HEK293 (cell line): Measurements from ENCODE around the gene SLU7.

Source experiments
- CTCF ChIA-PET: fragments of 350-600 bp; formaldehyde crosslinking; extraction: SDS; loops from one replicate; lab custom pipeline; 2021; ENCODE audit warnings: antibody characterized with exemption; lab: Yijun Ruan, JAX
- POLR2A ChIA-PET: fragments of 300-600 bp; formaldehyde crosslinking; extraction: SDS; loops from one replicate; lab custom pipeline; 2020; ENCODE audit warnings: antibody characterized with exemption, inconsistent platforms; lab: Yijun Ruan, JAX
- H3K27ac ChIP-seq: fragments of 200-500 bp; sonication (Bioruptor generic); 2 replicates; pipeline ENCODE4 v1.5.1; 2014; ENCODE audit warnings: low read depth, low read length, control low read depth, inconsistent platforms; ENCODE audit errors: extremely low read depth
- H3K36me3 ChIP-seq, 2 experiments: fragments of 200-500 bp in 1 of 2; sonication (Bioruptor generic) in 1 of 2; 1 replicate in 1 of 2; 2 replicates in 1 of 2; pipeline ENCODE4 v1.5.1; 2014 to 2017; ENCODE audit warnings: inconsistent platforms in 2 of 2, low read length in 2 of 2; ENCODE audit not compliant: control insufficient read depth in 2 of 2, insufficient read depth in 1 of 2
- H3K4me1 ChIP-seq: fragments of 200-500 bp; sonication (Bioruptor generic); 2 replicates; pipeline ENCODE4 v1.5.1; 2014; ENCODE audit warnings: mild to moderate bottlenecking, low read length, inconsistent platforms; ENCODE audit not compliant: control insufficient read depth, insufficient read depth
- H3K4me3 ChIP-seq: 2 replicates; pipeline ENCODE4 v1.5.1; 2011; ENCODE audit warnings: low read depth, mild to moderate bottlenecking, control low read depth, low read length, moderate library complexity
- H3K9me3 ChIP-seq: fragments of 200-500 bp; sonication (Bioruptor generic); 2 replicates; pipeline ENCODE4 v1.5.1; 2014; ENCODE audit warnings: low read depth, low read length, inconsistent platforms; ENCODE audit not compliant: control insufficient read depth, insufficient read depth
- ELK4 ChIP-seq: IDR thresholded peaks from 2 replicates; pipeline ENCODE4 v1.6.1; 2011; ENCODE audit warnings: mild to moderate bottlenecking, low read depth, low read length, borderline replicate concordance
- GLI2 ChIP-seq: fragments of 450-650 bp; formaldehyde crosslinking; IDR thresholded peaks from 2 replicates; pipeline ENCODE4; 2017; ENCODE audit warnings: missing biosample characterization, missing genetic modification characterization, low read depth, borderline replicate concordance
- KLF17 ChIP-seq: fragments of 450-650 bp; formaldehyde crosslinking; IDR thresholded peaks from 2 replicates; pipeline ENCODE4 v1.5.1; 2016; ENCODE audit warnings: missing biosample characterization, missing genetic modification characterization
- MZF1 ChIP-seq: fragments of 450-650 bp; formaldehyde crosslinking; IDR thresholded peaks from 2 replicates; pipeline ENCODE4 v1.5.1; 2017; ENCODE audit warnings: missing biosample characterization, missing genetic modification characterization, borderline replicate concordance
- REPIN1 ChIP-seq: fragments of 450-650 bp; formaldehyde crosslinking; IDR thresholded peaks from 2 replicates; pipeline ENCODE4 v1.5.1; 2017; ENCODE audit warnings: missing biosample characterization, missing genetic modification characterization, low read depth
- SETDB1 ChIP-seq: IDR thresholded peaks from one replicate; pipeline ENCODE4 v1.6.1; 2017; ENCODE audit warnings: mild to moderate bottlenecking, low read length, moderate library complexity, mixed read lengths; ENCODE audit not compliant: insufficient read length
- TRIM28 ChIP-seq: IDR thresholded peaks from 2 replicates; pipeline ENCODE4 v1.6.1; 2011; ENCODE audit warnings: low read length, control low read depth, borderline replicate concordance
- ZNF157 ChIP-seq: fragments of 450-650 bp; formaldehyde crosslinking; IDR thresholded peaks from 2 replicates; pipeline ENCODE4 v1.5.1; 2016; ENCODE audit warnings: missing biosample characterization, missing genetic modification characterization
- ZNF292 ChIP-seq: fragments of 450-650 bp; formaldehyde crosslinking; IDR thresholded peaks from 2 replicates; pipeline ENCODE4 v1.5.1; 2016; ENCODE audit warnings: low read depth, missing biosample characterization, missing genetic modification characterization, borderline replicate concordance
- ZNF510 ChIP-seq: fragments of 450-650 bp; formaldehyde crosslinking; IDR thresholded peaks from 2 replicates; pipeline ENCODE4 v1.5.1; 2018; ENCODE audit warnings: mild to moderate bottlenecking, missing genetic modification characterization, missing biosample characterization; ENCODE audit not compliant: insufficient replicate concordance
- ZNF529 ChIP-seq: fragments of 450-650 bp; formaldehyde crosslinking; IDR thresholded peaks from 2 replicates; pipeline ENCODE4 v1.5.1; 2017; ENCODE audit warnings: missing genetic modification characterization, missing biosample characterization; ENCODE audit not compliant: insufficient replicate concordance
- ZNF530 ChIP-seq: fragments of 450-650 bp; formaldehyde crosslinking; IDR thresholded peaks from 2 replicates; pipeline ENCODE4 v1.5.1; 2016; ENCODE audit warnings: low read depth, missing biosample characterization, missing genetic modification characterization
- ZNF549 ChIP-seq: fragments of 450-650 bp; IDR thresholded peaks from 2 replicates; pipeline ENCODE4 v1.5.1; 2018; ENCODE audit warnings: missing biosample characterization, missing genetic modification characterization, mild to moderate bottlenecking, inconsistent platforms, moderate library complexity
- ZNF555 ChIP-seq: fragments of 450-650 bp; formaldehyde crosslinking; conservative IDR thresholded peaks from 2 replicates; pipeline ENCODE4 v1.5.1; 2017; ENCODE audit warnings: missing biosample characterization, mild to moderate bottlenecking, missing genetic modification characterization, inconsistent platforms
- ZNF571 ChIP-seq: fragments of 450-650 bp; formaldehyde crosslinking; IDR thresholded peaks from 2 replicates; pipeline ENCODE4 v1.5.0; 2017; ENCODE audit warnings: missing biosample characterization, missing genetic modification characterization
- ZNF580 ChIP-seq: fragments of 450-650 bp; formaldehyde crosslinking; IDR thresholded peaks from 2 replicates; pipeline ENCODE4 v1.5.1; 2016; ENCODE audit warnings: missing biosample characterization, missing genetic modification characterization
- ZNF626 ChIP-seq: fragments of 450-650 bp; sonication (Bioruptor Pico); formaldehyde crosslinking; IDR thresholded peaks from 2 replicates; pipeline ENCODE4 v1.5.1; 2018; ENCODE audit warnings: missing biosample characterization, missing genetic modification characterization, inconsistent platforms
- ZSCAN18 ChIP-seq: fragments of 450-650 bp; formaldehyde crosslinking; IDR thresholded peaks from 2 replicates; pipeline ENCODE4 v1.5.1; 2016; ENCODE audit warnings: missing biosample characterization, missing genetic modification characterization

Gene SLU7

GRCh38 chr5:160387445-160387844, 31.4 kb downstream of the SLU7 start:
- CTCF ChIA-PET, result interaction anchor here (0.6 to 1.2 kb wide), 3 partner anchors 11 to 209 kb away, joined by 3 to 4 read pairs (median 3); no protein-coding TSS in a partner anchor
- no peaks in the 10 kb centered on the region for H3K9me3 ChIP-seq
- POLR2A ChIA-PET, result no interaction called here

GRCh38 chr5:160385496-160385895, 33.4 kb downstream of the SLU7 start:
- H3K4me1 ChIP-seq, result no peaks in the 10 kb centered on the region
- ChIA-PET CTCF (no interaction called here), POLR2A (no interaction called here)
- no peak overlapping the region for H3K27ac ChIP-seq
- TF ChIP-seq GLI2 (no peak), TRIM28 (no peak), MZF1 (tag by site-specific recombination) (no peak), ZNF626 (tag by site-specific recombination) (no peak), ZNF549 (tag by site-specific recombination) (no peak), ZSCAN18 (tag by site-specific recombination) (no peak), ZNF571 (no peak), ZNF529 (tag by site-specific recombination) (no peak), ZNF530 (no peak), ZNF157 (tag by site-specific recombination) (no peak), ZNF580 (tag by site-specific recombination) (no peak), ZNF555 (tag by site-specific recombination) (no peak)
- H3K36me3 ChIP-seq, result no peaks in the 10 kb centered on the region
- H3K9me3 ChIP-seq, result no peaks in the 10 kb centered on the region
- no peak overlapping the region for H3K4me3 ChIP-seq

More at GRCh38 chr5:160387445-160387844, 31.4 kb downstream of the SLU7 start:
- Histone ChIP-seq H3K4me1 (no peaks in the 10 kb centered on the region), H3K27ac (no peak overlapping the region), H3K36me3 (no peaks in the 10 kb centered on the region), H3K4me3 (no peak overlapping the region)
- TF ChIP-seq SETDB1, result peak; percentile 78
- TF ChIP-seq ZNF292, result no peak

- CTCF ChIA-PET, result no interaction called here
- no peaks in the 10 kb centered on the region for H3K9me3 ChIP-seq
- TF ChIP-seq KLF17 (tag by site-specific recombination) (no peak), ZNF510 (tag by site-specific recombination) (no peak), REPIN1 (tag by site-specific recombination) (no peak), ELK4 (no peak)
- POLR2A ChIA-PET, result no interaction called here
- no peaks in the 10 kb centered on the region for H3K36me3 ChIP-seq
- H3K4me1 ChIP-seq, result no peaks in the 10 kb centered on the region
- no peak overlapping the region for H3K4me3 ChIP-seq
- no peak overlapping the region for H3K27ac ChIP-seq
Measured at GRCh38 chr5:160384681-160385080, 34.2 kb downstream of the SLU7 start.
